GM12878 (cell line): ENCODE data around the gene SRGAP1.

Experiments used
- CTCF ChIP-seq, 3 experiments: IDR thresholded peaks in 2 of 3; conservative IDR thresholded peaks in 1 of 3; 2 replicates each; pipeline ENCODE4 v1.5.1; 2011; ENCODE audit warnings: low read depth in 3 of 3, low read length in 3 of 3, mild to moderate bottlenecking in 3 of 3, control low read depth in 2 of 3, moderate library complexity in 2 of 3, inconsistent platforms in 1 of 3, mixed read lengths in 1 of 3; ENCODE audit not compliant: control insufficient read depth in 2 of 3, insufficient read depth in 1 of 3; ENCODE audit errors: extremely low read depth in 1 of 3
- EZH2 ChIP-seq: IDR thresholded peaks from 2 replicates; pipeline ENCODE4 v1.6.1; 2012; ENCODE audit warnings: low read depth, mild to moderate bottlenecking, control low read depth, inconsistent platforms, low read length, borderline replicate concordance; ENCODE audit not compliant: control insufficient read depth
- FOXM1 ChIP-seq: IDR thresholded peaks from 2 replicates; pipeline ENCODE4 v1.6.1; 2012; ENCODE audit warnings: low read depth, mild to moderate bottlenecking, inconsistent platforms, low read length, moderate library complexity
- HCFC1 ChIP-seq: fragments of 150-350 bp; IDR thresholded peaks from 2 replicates; pipeline ENCODE4 v1.6.1; 2014; ENCODE audit warnings: low read length
- NR2C1 ChIP-seq: fragments of 450-650 bp; IDR thresholded peaks from 2 replicates; pipeline ENCODE4 v1.6.1; 2017; ENCODE audit warnings: antibody characterized with exemption, mild to moderate bottlenecking, moderate library complexity
- PKNOX1 ChIP-seq: fragments of 450-650 bp; IDR thresholded peaks from 2 replicates; pipeline ENCODE4 v1.6.1; 2016; ENCODE audit warnings: mild to moderate bottlenecking
- POLR2A ChIP-seq: IDR thresholded peaks from 2 replicates; pipeline ENCODE4 v1.6.1; 2011; ENCODE audit warnings: low read depth, mild to moderate bottlenecking, low read length
- PRDM15 ChIP-seq: fragments of 450-650 bp; formaldehyde crosslinking; IDR thresholded peaks from 2 replicates; pipeline ENCODE4 v1.4.0; 2020; ENCODE audit warnings: mild to moderate bottlenecking, moderate library complexity
- SP1 ChIP-seq: IDR thresholded peaks from one replicate; pipeline ENCODE4 v1.6.1; 2011; ENCODE audit warnings: low read depth, low read length
- SPI1 ChIP-seq: IDR thresholded peaks from 2 replicates; pipeline ENCODE4 v1.6.1; 2011; ENCODE audit warnings: low read depth, mild to moderate bottlenecking, low read length, moderate library complexity, borderline replicate concordance; ENCODE audit not compliant: insufficient read depth
- TBL1XR1 ChIP-seq: IDR thresholded peaks from 2 replicates; pipeline ENCODE4 v1.6.1; 2012; ENCODE audit warnings: low read depth, low read length, improper control_type of control experiment
- TCF7 ChIP-seq: IDR thresholded peaks from 2 replicates; pipeline ENCODE4 v1.6.1; 2014; ENCODE audit warnings: antibody characterized with exemption, borderline replicate concordance
- USF2 ChIP-seq: IDR thresholded peaks from 2 replicates; pipeline ENCODE4 v1.6.1; 2011; ENCODE audit warnings: low read depth, low read length, improper control_type of control experiment, borderline replicate concordance
- YY1 ChIP-seq: IDR thresholded peaks from 2 replicates; pipeline ENCODE4 v1.6.1; 2011; ENCODE audit warnings: low read depth, mild to moderate bottlenecking, low read length

GRCh38 chr12:63816031-63816430, 28.5 kb upstream of the SRGAP1 start:
- no peak for TF ChIP-seq HCFC1
- TF ChIP-seq FOXM1 = no peak
- TF ChIP-seq SPI1 = no peak
- no peak for TF ChIP-seq EZH2
- no peak for TF ChIP-seq TBL1XR1
- no peak for TF ChIP-seq USF2
- no peak for TF ChIP-seq POLR2A
- TF ChIP-seq NR2C1 = no peak
- TF ChIP-seq CTCF (IDR thresholded peaks at IDR 0.05 in 2 of 3, conservative IDR thresholded peaks at IDR 0.05 in 1 of 3; ENCODE audit: control insufficient read depth in 2 of 3, extremely low read depth in 1 of 3, insufficient read depth in 1 of 3, low read depth in 3 of 3, low read length in 3 of 3) = no peak
- no peak for TF ChIP-seq TCF7
- no peak for TF ChIP-seq PKNOX1
- TF ChIP-seq PRDM15 (CRISPR knock-in tag) = no peak
- no peak for TF ChIP-seq YY1
- no peak for TF ChIP-seq SP1
